GM19452 (cell line): ENCODE results near the gene CEMIP.

Experiments used
- ATAC-seq: cut with Tn5 transposase; IDR thresholded peaks from one replicate; pipeline ENCODE4 v1.9.1; 2021; ENCODE audit not compliant: unreplicated experiment

CEMIP gene

DNA sequence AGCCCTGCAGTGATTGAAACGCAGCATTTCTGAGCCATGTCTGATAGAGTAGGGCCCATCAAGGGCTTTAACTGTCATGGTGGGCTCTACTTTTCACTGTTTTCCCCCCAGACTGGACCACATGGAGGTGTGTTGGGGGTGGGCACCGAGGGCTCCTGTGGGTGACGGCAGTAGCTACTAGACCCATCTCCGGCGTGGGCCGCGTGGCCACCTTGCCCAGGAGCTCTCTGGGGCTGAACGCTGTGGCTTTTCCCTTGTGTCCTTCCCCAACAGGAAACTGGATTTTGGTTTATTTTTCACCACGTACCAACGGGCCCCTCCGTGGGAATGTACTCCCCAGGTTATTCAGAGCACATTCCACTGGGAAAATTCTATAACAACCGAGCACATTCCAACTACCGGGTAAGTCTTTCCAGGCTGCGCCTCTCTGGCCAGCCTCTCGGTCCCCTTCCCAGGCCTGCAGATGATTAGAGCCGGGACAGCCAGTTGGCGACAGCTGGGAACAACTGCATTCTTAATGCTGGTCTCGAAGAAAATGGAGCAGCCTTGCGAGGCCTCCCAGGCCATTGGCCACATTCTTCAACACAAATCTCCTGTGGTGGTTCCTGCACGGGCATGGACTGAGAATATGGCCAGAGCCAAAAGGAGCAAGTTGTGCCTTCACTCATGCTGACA, 142.7 kb downstream of the CEMIP start:
- no peak for ATAC-seq

- no peak for ATAC-seq
Observed at GRCh38 chr15:80923668-80924067, 144.5 kb downstream of the CEMIP start.

DNA sequence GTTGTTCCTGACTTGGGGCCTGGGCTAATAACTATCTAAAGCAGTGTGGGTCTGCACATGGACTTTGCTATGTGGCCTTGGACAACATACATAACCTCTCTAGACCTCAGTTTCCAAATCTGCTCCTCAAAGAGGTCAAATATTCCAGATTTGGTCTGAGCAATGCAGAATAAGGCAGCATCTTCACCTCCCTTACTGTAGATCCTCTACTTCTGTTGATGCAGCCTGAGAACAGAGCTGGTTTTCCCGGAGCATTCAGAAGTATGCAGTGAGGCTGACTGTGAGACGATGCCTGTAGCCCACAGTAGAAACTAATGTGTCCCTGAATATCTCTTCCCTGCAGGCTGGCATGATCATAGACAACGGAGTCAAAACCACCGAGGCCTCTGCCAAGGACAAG, 145.1 kb downstream of the CEMIP start:
- ATAC-seq: no peak

GRCh38 chr15:80925597-80926059, 146.5 kb downstream of the CEMIP start:
- no peak for ATAC-seq

GRCh38 chr15:80926126-80926525, 147.0 kb downstream of the CEMIP start:
- ATAC-seq: no peak

DNA sequence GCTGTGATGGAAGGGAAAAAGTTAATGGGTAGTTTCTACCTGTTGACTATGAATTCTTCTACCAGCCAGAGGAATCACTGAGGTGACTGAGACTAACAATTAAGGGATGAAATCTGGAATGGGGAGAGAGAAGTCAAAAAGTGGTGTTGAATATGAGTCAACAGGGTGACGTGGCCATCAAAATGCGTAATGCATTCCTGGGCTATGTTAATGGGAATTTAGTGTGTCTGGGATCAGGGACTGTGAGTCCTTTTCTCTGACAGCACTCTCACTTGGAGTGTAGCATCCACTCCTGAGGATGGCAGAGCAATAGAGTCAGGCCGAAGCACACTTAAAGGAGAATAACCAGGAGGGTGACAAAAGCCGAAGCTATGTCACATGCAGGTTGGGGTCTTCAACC, 150.1 kb downstream of the CEMIP start:
- ATAC-seq: no peak

GRCh38 chr15:80929689-80930088, 150.5 kb downstream of the CEMIP start:
- ATAC-seq: no peak

GRCh38 chr15:80931191-80931590, 152.0 kb downstream of the CEMIP start:
- ATAC-seq: no peak

DNA sequence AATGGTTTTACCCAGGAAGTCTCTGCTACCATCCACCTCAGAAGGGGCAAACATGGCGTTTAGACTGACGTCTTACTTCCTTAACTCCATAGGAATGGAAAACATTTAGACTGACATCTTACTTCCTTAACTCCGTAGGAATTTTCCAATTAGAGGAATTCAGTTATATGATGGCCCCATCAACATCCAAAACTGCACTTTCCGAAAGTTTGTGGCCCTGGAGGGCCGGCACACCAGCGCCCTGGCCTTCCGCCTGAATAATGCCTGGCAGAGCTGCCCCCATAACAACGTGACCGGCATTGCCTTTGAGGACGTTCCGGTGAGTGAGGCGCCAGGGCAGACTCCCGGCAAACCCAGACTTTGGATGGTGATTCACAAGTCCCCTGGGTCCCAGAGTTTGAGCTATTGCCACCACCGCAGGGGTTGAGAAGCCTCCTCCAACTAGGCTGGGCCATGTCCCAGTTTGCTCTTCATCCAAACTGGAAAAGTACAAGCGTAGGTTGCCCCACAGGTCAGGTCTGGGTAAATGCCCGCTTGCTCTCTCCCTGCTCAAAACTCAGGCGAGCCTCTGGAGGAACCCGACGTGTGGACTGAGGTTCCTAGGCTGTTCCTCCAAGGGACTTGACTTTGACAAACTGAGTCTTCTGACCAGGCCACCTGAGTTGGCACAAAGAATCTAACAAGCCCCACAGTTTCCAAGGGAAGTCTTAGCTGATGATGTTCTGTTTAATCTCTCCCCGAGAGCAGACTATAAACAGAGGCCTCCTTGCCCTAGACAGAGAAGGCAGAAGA, 152.7 kb downstream of the CEMIP start:
- ATAC-seq: no peak

- no peak for ATAC-seq
Observed at GRCh38 chr15:80932513-80932815, 153.3 kb downstream of the CEMIP start.

- ATAC-seq: no peak
Observed at GRCh38 chr15:80932989-80933388, 153.8 kb downstream of the CEMIP start.

DNA sequence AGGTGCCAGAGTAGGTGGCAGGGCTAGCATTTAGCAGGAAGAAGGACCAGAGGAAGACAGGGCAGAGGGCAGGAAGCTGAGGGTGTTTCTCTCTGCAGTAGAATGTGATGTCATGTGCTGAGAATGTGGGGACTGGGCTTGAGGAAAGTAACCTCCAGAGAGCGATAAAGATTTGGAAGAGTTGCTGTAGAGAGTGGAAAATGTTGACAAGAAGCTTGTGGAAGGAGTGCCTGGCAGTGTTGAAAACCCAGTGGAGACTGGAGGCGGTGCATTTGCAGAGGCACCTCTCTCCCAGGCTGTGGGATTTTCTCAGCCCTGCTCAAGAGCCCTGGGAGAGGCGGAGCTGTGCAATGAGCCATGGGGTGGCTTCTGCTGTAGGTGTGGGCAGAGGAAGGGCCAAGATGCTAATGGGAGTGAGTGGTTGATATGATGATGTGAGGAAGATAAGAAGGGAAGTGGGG, 155.6 kb downstream of the CEMIP start:
- no peak for ATAC-seq

DNA sequence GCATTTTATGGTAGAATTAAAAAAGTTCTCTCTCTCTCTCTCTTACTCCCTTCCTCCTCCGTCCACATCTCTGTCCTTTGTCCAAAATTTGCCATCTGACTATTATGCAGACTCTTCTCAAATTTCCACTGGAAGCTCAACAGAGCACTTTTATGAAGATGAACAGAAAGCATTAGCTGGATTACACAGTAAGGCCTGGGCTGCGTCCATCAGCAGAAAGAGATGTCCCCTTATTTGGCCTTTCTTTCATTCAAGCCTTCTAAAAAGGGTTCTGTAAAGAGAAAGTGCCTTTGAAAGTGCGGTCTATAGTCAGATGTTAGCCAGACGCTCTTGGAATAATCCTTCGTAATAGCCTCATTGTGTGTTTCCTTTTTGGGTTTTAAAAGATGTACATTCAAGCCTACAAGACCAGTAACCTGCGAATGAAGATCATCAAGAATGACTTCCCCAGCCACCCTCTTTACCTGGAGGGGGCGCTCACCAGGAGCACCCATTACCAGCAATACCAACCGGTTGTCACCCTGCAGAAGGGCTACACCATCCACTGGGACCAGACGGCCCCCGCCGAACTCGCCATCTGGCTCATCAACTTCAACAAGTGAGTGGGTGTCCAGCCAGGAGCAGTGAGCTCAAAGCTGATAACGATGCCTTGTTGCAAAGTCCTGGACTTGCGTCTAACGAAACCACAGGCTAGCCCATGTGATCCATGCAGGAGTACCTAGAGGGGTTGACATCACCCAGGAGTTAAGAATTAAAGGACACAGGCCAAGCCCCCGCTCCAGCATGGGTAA, 157.3 kb downstream of the CEMIP start:
- no peak for ATAC-seq

DNA sequence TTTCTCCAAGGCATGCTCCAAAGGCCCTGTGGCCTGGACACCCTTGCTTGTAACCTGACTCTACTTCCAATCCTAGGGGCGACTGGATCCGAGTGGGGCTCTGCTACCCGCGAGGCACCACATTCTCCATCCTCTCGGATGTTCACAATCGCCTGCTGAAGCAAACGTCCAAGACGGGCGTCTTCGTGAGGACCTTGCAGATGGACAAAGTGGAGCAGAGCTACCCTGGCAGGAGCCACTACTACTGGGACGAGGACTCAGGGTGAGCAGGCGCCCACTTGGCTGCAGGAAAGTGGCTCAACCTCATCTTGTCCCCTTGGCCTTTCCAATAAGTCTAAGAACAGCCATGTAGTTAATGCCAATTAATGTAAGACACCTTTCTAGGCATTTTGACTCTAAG, 158.5 kb downstream of the CEMIP start:
- ATAC-seq: no peak

DNA sequence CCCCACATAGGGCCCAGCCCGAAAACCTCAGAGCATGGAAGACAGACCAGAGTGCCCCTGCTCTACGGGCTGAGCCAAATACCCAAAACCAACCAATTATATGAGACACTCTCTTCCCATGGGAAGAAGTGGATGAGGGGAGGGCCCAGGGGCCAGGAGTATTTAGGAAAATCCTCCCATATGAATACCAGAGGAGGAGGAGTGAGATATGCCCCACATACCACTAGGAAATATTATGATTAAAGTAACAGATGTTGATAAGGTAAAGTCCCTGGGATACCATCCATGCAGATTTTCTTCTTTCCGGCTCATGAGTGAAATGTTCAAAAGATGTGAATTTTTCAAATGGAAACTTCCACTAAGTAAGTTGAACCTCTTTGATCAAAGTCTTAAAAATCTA, 160.0 kb downstream of the CEMIP start:
- no peak for ATAC-seq

DNA sequence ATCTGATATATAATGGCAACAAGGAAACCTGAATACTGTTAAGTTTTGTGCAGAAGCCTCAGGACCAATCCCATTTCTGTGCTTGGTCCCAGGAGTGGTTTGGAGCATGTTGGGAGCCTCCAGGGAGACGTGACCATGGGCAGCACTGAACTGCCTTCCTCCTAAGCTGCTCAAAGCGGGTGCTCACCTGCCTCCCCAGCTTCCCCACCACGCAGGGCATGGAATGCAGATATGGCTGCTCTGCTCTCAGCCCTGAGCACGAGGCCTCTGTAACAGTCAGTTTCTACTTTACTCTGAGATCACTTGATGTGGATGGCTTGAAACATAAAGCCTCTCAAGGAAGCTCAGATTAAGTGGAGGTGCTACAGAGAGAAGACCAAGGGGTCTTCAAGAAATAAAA, 161.2 kb downstream of the CEMIP start:
- ATAC-seq: no peak

- no peak for ATAC-seq
Observed at GRCh38 chr15:80940851-80941250, 161.7 kb downstream of the CEMIP start.

- no peak for ATAC-seq
Observed at GRCh38 chr15:80942266-80942665, 163.1 kb downstream of the CEMIP start.

- no peak for ATAC-seq
Observed at GRCh38 chr15:80942746-80943565, 163.8 kb downstream of the CEMIP start.

DNA sequence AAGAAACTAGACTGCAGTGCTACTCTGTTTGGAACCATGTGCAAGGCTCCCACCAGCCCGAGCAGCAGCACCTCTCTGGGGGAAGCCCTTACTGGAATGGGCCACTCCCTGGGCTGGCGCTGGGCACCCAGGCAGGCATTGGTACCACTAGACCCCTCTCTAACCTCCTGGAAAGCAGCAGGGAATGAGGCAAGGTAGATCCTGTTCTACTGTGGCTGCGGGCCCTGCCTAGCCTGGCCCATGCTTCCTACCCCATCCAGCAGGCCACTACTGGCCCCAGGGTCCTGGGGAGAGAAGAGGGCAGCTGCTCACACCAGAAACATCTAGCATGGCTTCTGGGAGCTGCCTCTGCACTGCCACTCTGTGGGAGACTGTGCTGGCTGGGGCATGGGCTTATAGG, 165.6 kb downstream of the CEMIP start:
- no peak for ATAC-seq

GRCh38 chr15:80945605-80946004, 166.4 kb downstream of the CEMIP start:
- no peak for ATAC-seq
